ENCODE data around the gene SAA2. TPM values are rescaled to one million over a fixed set of nuclear protein-coding genes. Genes with fewer than 3 reads are reported as not detected.

Gene SAA2
- total RNA-seq, 4 donors from 2014 or later, result 2.8 to 5.5 (median 3.9) TPM

DNA sequence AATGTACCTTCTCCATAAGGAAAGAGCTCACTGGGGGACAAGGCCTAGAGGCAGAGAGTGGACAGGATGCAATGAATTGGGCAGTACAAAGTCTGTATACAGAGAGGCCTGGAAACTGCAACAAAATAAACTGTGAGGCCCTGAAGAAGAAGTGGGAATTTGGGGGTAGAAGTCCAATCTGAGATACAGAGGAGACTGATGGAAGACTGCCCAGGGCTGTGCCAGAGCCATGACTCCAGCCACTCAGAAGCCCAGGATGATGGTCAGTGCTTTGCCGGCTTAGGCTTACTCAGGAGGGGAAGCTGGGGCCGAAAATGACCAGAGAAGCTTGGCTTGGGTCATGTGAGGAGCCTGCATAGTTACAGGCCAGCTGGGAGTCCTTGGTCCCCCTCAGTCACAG is 17.6 kb downstream of the SAA2 start:
- intact Hi-C loops (cut with DNase I; ENCODE audit: low total_unique reads), result no loop called here
- no peak for DNase-seq (ENCODE audit: low spot score in 2 of 2)
- H3K4me3 ChIP-seq (ENCODE audit: low read depth, poor library complexity, severe bottlenecking), result no peak overlapping the region
- WGBS, 2 donors, result 85 to 86% methylated on average over 2 of the region's 2 CpGs
- TF ChIP-seq, protein P1, sequence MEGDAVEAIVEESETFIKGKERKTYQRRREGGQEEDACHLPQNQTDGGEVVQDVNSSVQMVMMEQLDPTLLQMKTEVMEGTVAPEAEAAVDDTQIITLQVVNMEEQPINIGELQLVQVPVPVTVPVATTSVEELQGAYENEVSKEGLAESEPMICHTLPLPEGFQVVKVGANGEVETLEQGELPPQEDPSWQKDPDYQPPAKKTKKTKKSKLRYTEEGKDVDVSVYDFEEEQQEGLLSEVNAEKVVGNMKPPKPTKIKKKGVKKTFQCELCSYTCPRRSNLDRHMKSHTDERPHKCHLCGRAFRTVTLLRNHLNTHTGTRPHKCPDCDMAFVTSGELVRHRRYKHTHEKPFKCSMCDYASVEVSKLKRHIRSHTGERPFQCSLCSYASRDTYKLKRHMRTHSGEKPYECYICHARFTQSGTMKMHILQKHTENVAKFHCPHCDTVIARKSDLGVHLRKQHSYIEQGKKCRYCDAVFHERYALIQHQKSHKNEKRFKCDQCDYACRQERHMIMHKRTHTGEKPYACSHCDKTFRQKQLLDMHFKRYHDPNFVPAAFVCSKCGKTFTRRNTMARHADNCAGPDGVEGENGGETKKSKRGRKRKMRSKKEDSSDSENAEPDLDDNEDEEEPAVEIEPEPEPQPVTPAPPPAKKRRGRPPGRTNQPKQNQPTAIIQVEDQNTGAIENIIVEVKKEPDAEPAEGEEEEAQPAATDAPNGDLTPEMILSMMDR (IDR thresholded peaks at IDR 0.05), result no peak
- TF ChIP-seq POLR2A (IDR thresholded peaks at IDR 0.05), result no peak

DNA sequence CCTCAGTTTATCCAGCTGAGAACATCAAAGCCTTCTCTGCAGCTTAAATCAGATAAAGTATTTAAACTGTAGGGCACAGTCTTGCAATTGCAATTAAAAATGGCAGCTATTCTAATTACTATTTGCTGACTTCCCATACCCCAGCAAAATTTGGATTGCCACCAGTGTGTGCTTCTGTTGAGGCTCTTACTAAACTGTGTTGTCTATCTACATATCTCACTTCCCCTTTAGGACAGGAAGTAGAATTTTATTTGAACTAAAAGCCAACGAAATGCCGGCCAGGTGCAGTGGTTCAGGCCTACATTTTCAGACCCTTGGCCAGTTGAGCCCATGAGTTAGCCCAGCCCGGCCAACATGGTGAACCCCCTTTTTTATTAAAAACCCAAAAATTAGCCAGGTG is 19.0 kb downstream of the SAA2 start:
- intact Hi-C loops (cut with DNase I; ENCODE audit: low total_unique reads), result no loop called here
- no peak overlapping the region for H3K4me3 ChIP-seq (ENCODE audit: low read depth, poor library complexity, severe bottlenecking)
- DNase-seq (ENCODE audit: low spot score in 2 of 2), result no peak
- TF ChIP-seq, protein P1 (IDR thresholded peaks at IDR 0.05), result no peak
- TF ChIP-seq POLR2A (IDR thresholded peaks at IDR 0.05), result no peak
- 84% methylated on average over 3 of the region's 3 CpGs for WGBS, 2 donors

DNA sequence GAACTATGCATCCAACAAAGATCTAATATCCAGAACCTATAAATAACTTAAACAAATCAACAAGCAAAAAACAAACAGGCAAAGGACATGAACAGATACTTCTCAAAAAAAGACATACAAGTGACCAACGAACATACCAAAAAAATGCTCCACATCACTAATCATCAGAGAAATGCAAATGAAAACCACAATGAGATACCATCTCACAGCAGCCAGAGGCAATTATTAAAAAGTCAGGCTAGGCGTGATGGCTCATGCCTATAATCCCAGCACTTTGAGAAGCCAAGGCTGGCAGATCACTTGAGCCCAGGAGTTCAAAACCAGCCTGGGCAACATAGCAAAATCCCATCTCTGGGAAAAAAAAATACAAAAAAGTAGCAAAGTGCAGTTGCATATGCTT is 22.6 kb downstream of the SAA2 start:
- WGBS, 2 donors, result 32 to 34% methylated on average over 2 of the region's 2 CpGs
- no peak for TF ChIP-seq POLR2A (IDR thresholded peaks at IDR 0.05)
- TF ChIP-seq, protein P1 (IDR thresholded peaks at IDR 0.05), result no peak
- H3K4me3 ChIP-seq (ENCODE audit: low read depth, poor library complexity, severe bottlenecking), result no peak overlapping the region
- no peak for DNase-seq (ENCODE audit: low spot score in 2 of 2)
- intact Hi-C loops (cut with DNase I; ENCODE audit: low total_unique reads), result no loop called here

DNA sequence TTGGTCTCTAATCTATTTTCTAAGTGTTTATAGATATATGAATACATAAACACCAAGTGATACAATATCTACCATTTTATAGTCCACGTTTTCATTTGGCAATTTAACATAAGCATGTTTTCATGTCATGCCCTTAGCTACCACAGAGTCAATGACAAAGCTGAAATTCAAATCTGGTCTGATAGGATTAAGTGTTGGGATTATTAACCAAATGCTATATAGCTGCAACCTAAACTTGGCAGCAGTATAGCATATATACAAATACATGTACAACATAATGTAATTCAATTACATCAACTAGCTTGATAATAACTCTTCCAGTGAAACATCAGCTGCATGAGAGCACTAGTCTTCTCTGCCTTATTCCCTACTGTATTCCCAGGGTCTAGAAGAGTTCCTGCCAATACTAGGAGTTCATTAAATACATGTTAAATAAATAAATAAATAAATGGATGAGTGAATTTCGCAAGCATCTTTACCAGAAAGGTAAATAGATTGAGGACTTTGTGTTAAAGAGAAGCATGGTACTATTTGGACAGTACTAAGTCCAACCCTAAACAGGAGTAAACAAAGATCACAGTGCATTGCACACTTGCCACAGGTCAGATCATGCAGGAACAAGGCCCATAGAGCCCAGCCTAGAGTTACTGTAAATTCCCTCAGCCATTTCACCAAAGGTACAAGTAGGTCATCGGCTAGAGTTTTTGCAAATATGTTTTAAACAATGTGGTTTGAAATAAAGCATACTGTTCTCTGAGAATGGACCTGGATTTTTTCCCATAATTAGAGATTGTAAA is 24.7 kb downstream of the SAA2 start:
- WGBS, 2 donors, result 67 to 72% methylated on average over 3 of the region's 3 CpGs
- no peak for DNase-seq (ENCODE audit: low spot score in 2 of 2)
- H3K4me3 ChIP-seq (ENCODE audit: low read depth, poor library complexity, severe bottlenecking), result no peak overlapping the region
- intact Hi-C loops (cut with DNase I; ENCODE audit: low total_unique reads), result no loop called here
- TF ChIP-seq POLR2A (IDR thresholded peaks at IDR 0.05), result no peak
- TF ChIP-seq, protein P1 (IDR thresholded peaks at IDR 0.05), result no peak

DNA sequence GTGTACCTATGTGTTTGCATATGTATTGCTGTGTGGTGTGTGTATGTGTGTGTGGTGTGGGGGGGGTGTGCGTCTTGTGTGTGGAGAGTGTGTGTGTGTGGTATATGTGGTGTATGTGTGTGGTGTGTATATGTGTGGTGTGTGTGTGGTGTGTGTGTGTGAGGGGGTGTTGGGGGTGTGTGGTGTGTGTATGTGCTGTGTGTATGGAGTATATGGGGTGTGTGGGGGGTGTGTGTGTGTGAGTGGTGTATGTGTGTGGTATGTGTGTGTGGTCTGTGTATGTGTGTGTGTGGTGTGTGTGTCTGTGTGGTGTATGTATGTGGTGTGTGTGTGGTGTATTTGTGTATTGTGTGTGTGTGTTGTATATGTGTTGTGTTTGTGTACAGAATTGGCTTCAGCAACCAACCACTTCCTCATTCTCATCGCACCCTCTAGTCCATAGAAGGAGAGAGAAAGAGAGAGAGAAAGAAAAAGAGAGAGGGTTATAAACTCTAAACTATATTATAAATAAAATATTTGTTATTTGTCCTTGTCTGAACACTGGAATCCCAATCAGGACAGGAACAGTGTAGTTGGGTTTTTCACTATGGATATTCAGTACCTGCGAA is 25.6 kb downstream of the SAA2 start:
- no peak overlapping the region for H3K4me3 ChIP-seq (ENCODE audit: low read depth, poor library complexity, severe bottlenecking)
- WGBS, 2 donors, result 88 to 91% methylated on average over 3 of the region's 3 CpGs
- TF ChIP-seq, protein P1 (IDR thresholded peaks at IDR 0.05), result no peak
- no peak for TF ChIP-seq POLR2A (IDR thresholded peaks at IDR 0.05)
- no peak for DNase-seq (ENCODE audit: low spot score in 2 of 2)
- intact Hi-C loops (cut with DNase I; ENCODE audit: low total_unique reads), result no loop called here
